GM21723 (cell line): ENCODE measurements around the gene SOX10.
"Not testable (repeated sequence)": the region's sequence is repeated elsewhere in the genome, so short reads cannot be mapped to it uniquely, and the experiment has no call there.

Experiments
- ATAC-seq: cut with Tn5 transposase; IDR thresholded peaks from one replicate; pipeline ENCODE4 v1.9.1; 2021; ENCODE audit warnings: mild to moderate bottlenecking, moderate library complexity; ENCODE audit not compliant: unreplicated experiment

The SOX10 gene

DNA sequence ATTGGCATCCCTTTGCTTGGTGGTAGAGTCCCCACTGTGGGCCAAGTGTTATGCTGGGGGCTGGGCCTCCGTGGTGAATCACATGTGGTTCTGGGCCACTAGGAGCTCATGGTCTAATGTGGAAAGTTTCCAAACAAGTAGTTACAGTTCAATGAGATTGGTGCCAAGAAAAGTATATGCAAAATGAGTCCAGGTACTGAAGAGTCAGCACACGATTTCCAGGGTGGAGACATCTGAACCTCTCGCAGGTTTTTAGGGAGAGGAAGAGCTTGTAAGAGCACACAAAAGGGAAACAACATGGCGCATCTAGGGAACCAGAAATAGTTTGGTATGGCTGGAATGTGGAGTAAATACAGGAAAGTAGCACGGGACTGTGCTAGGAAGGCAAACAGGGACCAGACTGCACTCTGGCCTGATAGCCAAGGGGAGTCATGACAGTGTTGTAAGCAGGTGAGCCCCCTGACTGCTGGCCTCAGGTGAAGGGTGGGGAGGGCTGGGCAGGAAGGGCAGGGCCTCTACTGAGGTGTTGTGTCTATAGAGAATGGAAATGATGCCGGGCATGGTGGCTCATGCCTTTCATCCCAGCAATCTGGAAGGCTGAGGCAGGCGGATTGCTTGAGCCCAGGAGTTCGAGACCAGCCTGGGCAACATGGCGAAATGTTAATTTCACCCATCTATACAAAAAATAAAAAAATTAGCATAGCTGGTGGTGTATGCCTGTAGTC lies 18.3 kb downstream of the SOX10 start:
- ATAC-seq: no peak

- ATAC-seq: no peak
These were observed 23.3 kb downstream of the SOX10 start for GRCh38 chr22:37961062-37961461.

GRCh38 chr22:37959231-37959825 lies 25.0 kb downstream of the SOX10 start:
- ATAC-seq: no peak

DNA sequence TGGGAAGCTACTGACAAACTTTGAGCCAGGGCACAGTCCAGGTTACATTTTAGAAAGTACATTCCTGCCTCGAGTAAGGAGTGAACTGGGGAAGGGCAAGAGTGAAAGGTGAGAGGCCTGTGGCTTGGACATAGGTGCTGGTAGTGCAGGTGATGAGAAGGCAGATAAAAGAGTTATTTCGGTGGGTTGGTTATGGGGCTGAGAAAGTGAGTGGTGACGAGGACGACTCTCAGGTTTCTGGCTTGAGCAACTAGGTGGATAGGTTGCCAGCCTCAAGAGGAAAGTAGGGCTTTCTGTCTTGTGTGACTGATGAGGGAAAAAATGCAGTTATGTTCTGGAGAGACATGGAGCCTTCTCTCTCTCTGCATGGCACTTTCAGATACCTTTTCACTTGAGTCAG lies 27.1 kb downstream of the SOX10 start:
- no peak for ATAC-seq

DNA sequence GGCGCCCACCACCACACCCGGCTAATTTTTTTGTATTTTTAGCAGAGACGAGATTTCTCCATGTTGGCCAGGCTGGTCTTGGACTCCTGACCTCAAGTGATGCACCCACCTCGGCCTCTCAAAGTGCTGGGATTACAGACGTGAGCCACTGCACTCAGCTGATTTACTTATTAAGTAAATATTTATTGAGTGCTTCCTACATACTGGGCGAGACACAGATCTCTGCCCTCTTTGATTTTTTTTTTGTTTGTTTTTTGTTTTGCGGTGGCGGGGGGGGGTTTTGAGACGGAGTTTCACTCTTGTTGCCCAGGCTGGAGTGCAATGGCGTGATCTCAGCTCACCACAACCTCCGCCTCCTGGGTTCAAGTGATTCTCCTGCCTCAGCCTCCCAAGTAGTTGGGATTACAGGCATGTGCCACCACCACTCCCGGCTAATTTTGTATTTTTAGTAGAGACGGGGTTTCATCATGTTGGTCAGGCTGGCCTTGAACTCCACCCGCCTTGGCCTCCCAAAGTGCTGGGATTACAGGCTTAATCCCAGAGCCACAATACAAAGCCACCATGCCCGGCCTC lies 28.4 kb downstream of the SOX10 start:
- ATAC-seq: not testable (repeated sequence)

GRCh38 chr22:37954686-37955085 lies 29.7 kb downstream of the SOX10 start:
- no peak for ATAC-seq

DNA sequence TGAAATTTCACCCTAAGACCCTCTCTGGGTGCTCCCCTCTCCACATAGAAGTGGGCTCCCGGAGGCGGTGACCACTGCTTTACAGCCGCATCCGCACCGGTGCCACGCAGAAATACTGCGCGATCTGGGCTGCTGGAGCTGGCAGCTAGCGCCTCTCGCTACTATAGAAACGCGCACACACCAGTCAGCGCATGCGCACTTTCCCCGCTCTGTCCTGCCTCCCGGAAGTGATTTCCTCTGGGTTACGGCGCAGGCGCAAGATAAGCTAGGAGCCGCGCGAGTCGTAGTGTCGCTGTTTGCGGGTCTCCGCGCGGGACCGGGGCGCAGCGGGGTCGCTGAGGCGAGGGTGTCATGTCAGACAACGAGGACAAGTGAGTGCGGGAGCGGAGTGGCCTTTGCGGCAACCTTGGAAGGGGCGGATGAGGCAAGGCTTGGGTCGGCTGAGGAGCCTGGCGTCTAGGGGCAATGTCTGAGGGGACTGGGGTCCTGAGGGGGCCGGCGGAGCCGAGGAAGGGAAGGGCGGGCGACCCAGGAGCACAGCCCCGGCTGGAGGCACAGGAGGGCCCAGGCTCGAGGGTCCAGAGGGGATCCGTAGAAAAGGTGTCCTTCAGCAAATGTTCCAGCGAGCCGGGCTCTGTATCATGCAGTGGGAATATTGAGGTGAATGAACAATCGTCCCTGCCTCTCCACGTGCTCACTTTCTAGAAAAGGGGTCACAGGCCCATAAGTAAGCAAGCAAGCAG lies 30.7 kb downstream of the SOX10 start, which contains the start of the genes C22orf23 and POLR2F:
TSS of gene C22orf23 (minus strand) at position 165 of the 743 bp plus-strand sequence. CDS start 452 bp downstream, outside the sequence.
TSS of gene POLR2F (plus strand) at position 263 of the 743 bp plus-strand sequence. CDS start at position 352, 89 bp downstream.
- ATAC-seq: peak; percentile 72

DNA sequence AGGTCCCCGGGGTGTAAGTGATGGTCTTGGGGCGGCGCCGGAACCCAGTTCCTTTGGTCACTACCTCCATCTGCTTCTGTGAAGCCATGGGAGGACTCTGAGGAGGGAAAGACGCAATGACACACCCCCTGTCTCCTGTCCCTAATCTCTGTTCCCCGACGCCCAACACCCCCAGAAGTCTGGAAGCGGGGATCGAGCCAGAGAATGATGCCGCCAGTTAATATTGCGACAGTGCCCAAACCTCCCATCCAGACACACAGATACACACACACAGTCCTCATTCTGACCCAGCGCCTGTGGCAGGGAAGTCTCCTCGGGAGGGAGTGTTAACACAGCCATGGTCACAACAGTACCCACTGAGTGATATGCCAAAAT lies 31.3 kb downstream of the SOX10 start:
- ATAC-seq: peak; percentile 39

- ATAC-seq: not testable (repeated sequence)
These were observed 31.7 kb downstream of the SOX10 start for GRCh38 chr22:37952629-37953028.

DNA sequence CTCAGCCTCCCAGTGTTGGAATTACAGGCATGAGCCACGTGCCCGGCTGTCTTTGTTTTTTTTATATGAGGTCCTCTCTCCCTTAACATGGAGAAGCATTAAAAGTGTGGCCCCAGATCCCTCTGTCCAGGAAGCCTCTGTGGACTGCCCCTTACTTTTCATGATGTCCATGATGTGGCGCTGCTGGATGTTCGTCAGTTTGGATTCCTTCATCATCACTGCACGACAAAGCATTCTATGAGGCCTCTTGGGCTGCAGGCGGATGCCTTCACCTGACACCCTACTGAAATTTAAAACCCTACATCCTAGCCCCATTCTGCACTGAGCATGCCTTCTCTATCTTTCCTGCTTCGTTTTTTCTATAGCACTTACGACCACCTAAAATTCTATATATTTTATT lies 33.0 kb downstream of the SOX10 start:
- ATAC-seq: no peak

GRCh38 chr22:37947142-37947795 lies 37.1 kb downstream of the SOX10 start:
- ATAC-seq: not testable (repeated sequence)

DNA sequence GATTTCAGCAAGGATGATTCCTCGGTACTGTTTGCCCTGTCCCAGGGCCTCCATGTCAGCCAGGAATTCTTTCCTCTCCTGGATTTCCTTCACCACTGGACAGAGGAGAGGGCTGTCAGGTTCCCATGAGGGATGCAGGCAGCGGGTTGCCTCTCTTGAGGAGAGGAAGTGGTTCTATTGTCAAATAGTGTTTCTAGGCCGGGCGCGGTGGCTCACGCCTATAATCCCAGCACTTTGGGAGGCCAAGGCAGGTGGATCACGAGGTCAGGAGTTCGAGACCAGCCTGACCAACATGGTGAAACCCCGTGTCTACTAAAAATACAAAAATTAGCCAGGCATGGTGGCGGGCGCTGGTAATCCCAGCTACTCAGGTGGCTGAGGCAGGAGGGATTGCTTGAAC lies 39.9 kb downstream of the SOX10 start:
- ATAC-seq: not testable (repeated sequence)

- ATAC-seq: no peak
These were observed 40.5 kb downstream of the SOX10 start for GRCh38 chr22:37943825-37944198.

GRCh38 chr22:37943136-37943824 lies 41.1 kb downstream of the SOX10 start:
- no peak for ATAC-seq

GRCh38 chr22:37942133-37942532 lies 42.2 kb downstream of the SOX10 start:
- no peak for ATAC-seq

GRCh38 chr22:37940698-37941376 lies 43.5 kb downstream of the SOX10 start:
- no peak for ATAC-seq

DNA sequence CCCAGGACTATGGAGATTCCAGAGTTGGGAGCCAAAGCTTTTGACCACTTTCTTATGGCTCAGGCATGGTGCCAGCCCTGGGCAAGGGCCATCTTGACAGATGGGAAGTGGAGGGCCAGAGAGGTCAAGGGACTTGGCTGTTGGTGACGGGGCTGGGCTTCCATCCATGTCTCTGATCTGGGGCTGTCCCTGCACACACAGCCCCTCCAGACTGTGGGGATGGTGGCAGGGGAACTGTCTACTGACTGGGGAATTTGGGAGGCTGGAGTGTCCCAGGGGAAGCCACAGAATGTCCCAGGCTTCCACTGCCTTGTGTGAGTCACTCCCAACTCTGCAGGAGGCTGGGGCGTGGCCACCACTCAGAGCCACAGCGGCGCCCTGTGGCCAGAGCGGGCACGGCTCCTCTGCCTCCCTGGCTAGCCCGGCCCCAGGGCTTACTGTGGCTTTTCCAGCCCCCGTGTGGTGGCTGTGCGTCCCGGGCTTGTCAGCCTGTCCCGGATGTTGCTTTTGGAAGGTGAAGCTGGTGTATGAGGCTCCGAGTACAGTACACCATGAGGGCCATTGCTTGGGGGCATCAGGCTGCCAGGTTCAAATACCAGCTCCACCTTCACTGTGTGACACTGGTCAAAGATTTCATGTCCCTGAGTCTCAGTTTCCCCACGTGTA lies 50.5 kb downstream of the SOX10 start:
- peak; percentile 79 for ATAC-seq

- no peak for ATAC-seq
These were observed 51.4 kb downstream of the SOX10 start for GRCh38 chr22:37932821-37933578.
